HEK293 (cell line): ENCODE results near the gene HSPA14.

Experiments
- EGR2 ChIP-seq: fragments of 450-650 bp; formaldehyde crosslinking; IDR thresholded peaks from 2 replicates; pipeline ENCODE4 v1.5.1; 2016; ENCODE audit warnings: low read depth, missing biosample characterization, missing genetic modification characterization
- SCRT2 ChIP-seq: fragments of 450-650 bp; formaldehyde crosslinking; IDR thresholded peaks from 2 replicates; pipeline ENCODE4 v1.5.1; 2016; ENCODE audit warnings: missing biosample characterization, missing genetic modification characterization
- ZBTB8A ChIP-seq: fragments of 450-650 bp; formaldehyde crosslinking; IDR thresholded peaks from 2 replicates; pipeline ENCODE4 v1.5.1; 2016; ENCODE audit warnings: missing biosample characterization, missing genetic modification characterization
- ZNF184 ChIP-seq: fragments of 450-650 bp; IDR thresholded peaks from 2 replicates; pipeline ENCODE4 v1.5.1; 2018; ENCODE audit warnings: missing biosample characterization, mild to moderate bottlenecking, missing genetic modification characterization
- ZNF214 ChIP-seq: fragments of 450-650 bp; formaldehyde crosslinking; IDR thresholded peaks from 2 replicates; pipeline ENCODE4 v1.5.1; 2017; ENCODE audit warnings: missing biosample characterization, mild to moderate bottlenecking, missing genetic modification characterization, borderline replicate concordance
- ZNF274 ChIP-seq, 2 experiments: fragments of 200-500 bp in 1 of 2; fragments of 450-650 bp in 1 of 2; sonication (Bioruptor generic) in 1 of 2; formaldehyde crosslinking in 1 of 2; IDR thresholded peaks; 2 replicates each; pipeline versions ENCODE4 v1.5.1 to v1.6.1; 2014 to 2016; ENCODE audit warnings: borderline replicate concordance in 1 of 2, inconsistent platforms in 1 of 2, low read length in 1 of 2, missing biosample characterization in 1 of 2, missing genetic modification characterization in 1 of 2
- ZNF391 ChIP-seq: fragments of 450-650 bp; formaldehyde crosslinking; IDR thresholded peaks from 2 replicates; pipeline ENCODE4 v1.5.1; 2016; ENCODE audit warnings: low read depth, missing biosample characterization, missing genetic modification characterization, borderline replicate concordance
- ZNF558 ChIP-seq: fragments of 450-650 bp; formaldehyde crosslinking; IDR thresholded peaks from 2 replicates; pipeline ENCODE4 v1.5.1; 2016; ENCODE audit warnings: missing biosample characterization, missing genetic modification characterization
- ZNF660 ChIP-seq: fragments of 450-650 bp; IDR thresholded peaks from 2 replicates; pipeline ENCODE4 v1.5.1; 2018; ENCODE audit warnings: missing biosample characterization, mild to moderate bottlenecking, missing genetic modification characterization
- TF ChIP-seq, protein P1 (sequence below): fragments of 450-650 bp; formaldehyde crosslinking; IDR thresholded peaks from 2 replicates; pipeline ENCODE4 v1.5.1; 2016; ENCODE audit warnings: missing biosample characterization, missing genetic modification characterization
- TF ChIP-seq, protein P2 (sequence below): fragments of 450-650 bp; IDR thresholded peaks from 2 replicates; pipeline ENCODE4 v1.5.1; 2018; ENCODE audit warnings: missing biosample characterization, missing genetic modification characterization

- TF ChIP-seq, protein P1, sequence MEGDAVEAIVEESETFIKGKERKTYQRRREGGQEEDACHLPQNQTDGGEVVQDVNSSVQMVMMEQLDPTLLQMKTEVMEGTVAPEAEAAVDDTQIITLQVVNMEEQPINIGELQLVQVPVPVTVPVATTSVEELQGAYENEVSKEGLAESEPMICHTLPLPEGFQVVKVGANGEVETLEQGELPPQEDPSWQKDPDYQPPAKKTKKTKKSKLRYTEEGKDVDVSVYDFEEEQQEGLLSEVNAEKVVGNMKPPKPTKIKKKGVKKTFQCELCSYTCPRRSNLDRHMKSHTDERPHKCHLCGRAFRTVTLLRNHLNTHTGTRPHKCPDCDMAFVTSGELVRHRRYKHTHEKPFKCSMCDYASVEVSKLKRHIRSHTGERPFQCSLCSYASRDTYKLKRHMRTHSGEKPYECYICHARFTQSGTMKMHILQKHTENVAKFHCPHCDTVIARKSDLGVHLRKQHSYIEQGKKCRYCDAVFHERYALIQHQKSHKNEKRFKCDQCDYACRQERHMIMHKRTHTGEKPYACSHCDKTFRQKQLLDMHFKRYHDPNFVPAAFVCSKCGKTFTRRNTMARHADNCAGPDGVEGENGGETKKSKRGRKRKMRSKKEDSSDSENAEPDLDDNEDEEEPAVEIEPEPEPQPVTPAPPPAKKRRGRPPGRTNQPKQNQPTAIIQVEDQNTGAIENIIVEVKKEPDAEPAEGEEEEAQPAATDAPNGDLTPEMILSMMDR (tag by site-specific recombination) = no peak
- TF ChIP-seq, protein P2, sequence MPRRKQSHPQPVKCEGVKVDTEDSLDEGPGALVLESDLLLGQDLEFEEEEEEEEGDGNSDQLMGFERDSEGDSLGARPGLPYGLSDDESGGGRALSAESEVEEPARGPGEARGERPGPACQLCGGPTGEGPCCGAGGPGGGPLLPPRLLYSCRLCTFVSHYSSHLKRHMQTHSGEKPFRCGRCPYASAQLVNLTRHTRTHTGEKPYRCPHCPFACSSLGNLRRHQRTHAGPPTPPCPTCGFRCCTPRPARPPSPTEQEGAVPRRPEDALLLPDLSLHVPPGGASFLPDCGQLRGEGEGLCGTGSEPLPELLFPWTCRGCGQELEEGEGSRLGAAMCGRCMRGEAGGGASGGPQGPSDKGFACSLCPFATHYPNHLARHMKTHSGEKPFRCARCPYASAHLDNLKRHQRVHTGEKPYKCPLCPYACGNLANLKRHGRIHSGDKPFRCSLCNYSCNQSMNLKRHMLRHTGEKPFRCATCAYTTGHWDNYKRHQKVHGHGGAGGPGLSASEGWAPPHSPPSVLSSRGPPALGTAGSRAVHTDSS (tag by site-specific recombination) = no peak
- no peak for TF ChIP-seq ZNF660 (tag by site-specific recombination)
- no peak for TF ChIP-seq ZNF558 (tag by site-specific recombination)
- TF ChIP-seq SCRT2 (tag by site-specific recombination) = no peak
- TF ChIP-seq ZNF184 (tag by site-specific recombination) = no peak
- TF ChIP-seq EGR2 (tag by site-specific recombination) = no peak
- TF ChIP-seq ZNF274 (IDR thresholded peaks at IDR 0.05; ENCODE audit: low read length) = no peak
- no peak for TF ChIP-seq ZNF274 (tag by site-specific recombination; IDR thresholded peaks at IDR 0.05; ENCODE audit: borderline replicate concordance)
- no peak for TF ChIP-seq ZBTB8A
- TF ChIP-seq ZNF214 (tag by site-specific recombination) = no peak
- TF ChIP-seq ZNF391 (tag by site-specific recombination) = no peak
These were observed 17.3 kb upstream of the HSPA14 start for GRCh38 chr10:14820775-14821154.
